ENCODE data around the gene FIGN. TPM values are rescaled to one million over a fixed set of nuclear protein-coding genes. Genes with fewer than 3 reads are reported as not detected.

Gene FIGN
- total and polyA plus RNA-seq, 2 of the 13 experiments (the other 11 are each of a cell fraction or from before 2014, with no cell fraction given), result 6.6 to 6.7 TPM

- in situ Hi-C loops (cut with HindIII; ENCODE audit: extremely low pct_ligation_motif_present, low pct_unique_long_range_greater_than_20kb), result no loop called here
- CTCF ChIA-PET (ENCODE audit: low intra/inter-chr PET ratio, low total read pairs), result no interaction called here
- intact Hi-C loops (cut with micrococcal nuclease; ENCODE audit: unreplicated experiment), result no loop called here
- Histone ChIP-seq H3K4me2 (ENCODE audit: low read depth, low read length) (no peak overlapping the region), H3K79me2 (ENCODE audit: insufficient read depth, low read length) (no peaks in the 10 kb centered on the region), H3K36me3 (replicated peaks in 1 of 2; ENCODE audit: control insufficient read depth in 1 of 2, insufficient read depth in 2 of 2, low read length in 2 of 2) (peaks cover 3% of the 10 kb centered on the region in 2 experiments; a peak in 2 of 5 replicates), H3K27me3 (ENCODE audit: control insufficient read depth in 1 of 2, insufficient read depth in 2 of 2, low read length in 2 of 2) (no peaks in the 10 kb centered on the region), H3K9ac (ENCODE audit: insufficient read depth, low read depth, low read length) (no peak overlapping the region), H3K9me3 (ENCODE audit: low read length) (no peaks in the 10 kb centered on the region), H3K4me1 (ENCODE audit: insufficient read depth, low read length) (no peaks in the 10 kb centered on the region), H4K20me1 (ENCODE audit: insufficient read depth, low read length) (no peaks in the 10 kb centered on the region), H2AFZ (ENCODE audit: low read length) (no peak overlapping the region), H3K4me3 (replicated peaks in 1 of 3; ENCODE audit: insufficient read depth in 1 of 3, low read depth in 2 of 3, low read length in 3 of 3) (no peak overlapping the region), H3K27ac (ENCODE audit: extremely low read length, insufficient read depth, low read length) (no peak overlapping the region)
- FAIRE-seq (no peak), ATAC-seq (no peak), DNase-seq (ENCODE audit: low spot score) (no peak)
- BruUV-seq (replicated peaks), result no TSS peak
- 88% methylated on average over 4 of the region's 4 CpGs for WGBS (ENCODE audit: low lambda C conversion rate)
- POLR2A ChIA-PET, result no interaction called here
- TF ChIP-seq SMARCE1 (IDR thresholded peaks at IDR 0.05; ENCODE audit: borderline replicate concordance) (no peak), ZNF556 (CRISPR knock-in tag; IDR thresholded peaks at IDR 0.05; ENCODE audit: borderline replicate concordance) (no peak), GABPA (IDR thresholded peaks at IDR 0.05; ENCODE audit: low read depth, low read length) (no peak), GABPA (CRISPR knock-in tag; IDR thresholded peaks at IDR 0.05; ENCODE audit: low read depth) (no peak), ZBTB43 (CRISPR knock-in tag; conservative IDR thresholded peaks at IDR 0.05) (no peak), ZNF337 (CRISPR knock-in tag; IDR thresholded peaks at IDR 0.05; ENCODE audit: borderline replicate concordance, low read depth) (no peak)
Observed at GRCh38 chr2:163604941-163605555, 130.8 kb downstream of the FIGN start.

GRCh38 chr2:163602196-163602595 is 133.6 kb downstream of the FIGN start:
- H3K9me3 ChIP-seq (ENCODE audit: low read length), result no peaks in the 10 kb centered on the region
- H3K27ac ChIP-seq (ENCODE audit: extremely low read length, insufficient read depth, low read length), result no peak overlapping the region
- ATAC-seq, result no peak
- no peak overlapping the region for H3K4me3 ChIP-seq (replicated peaks in 1 of 3; ENCODE audit: insufficient read depth in 1 of 3, low read depth in 2 of 3, low read length in 3 of 3)
- POLR2A ChIA-PET, result no interaction called here
- DNase-seq (ENCODE audit: low spot score), result no peak
- no peak for FAIRE-seq
- CTCF ChIA-PET (ENCODE audit: low intra/inter-chr PET ratio, low total read pairs), result no interaction called here
- H2AFZ ChIP-seq (ENCODE audit: low read length), result no peak overlapping the region
- H4K20me1 ChIP-seq (ENCODE audit: insufficient read depth, low read length), result no peaks in the 10 kb centered on the region
- TF ChIP-seq ZFP37 (CRISPR knock-in tag; IDR thresholded peaks at IDR 0.05; ENCODE audit: borderline replicate concordance) (no peak), ZNF562 (CRISPR knock-in tag; IDR thresholded peaks at IDR 0.05; ENCODE audit: borderline replicate concordance) (no peak), DMTF1 (CRISPR knock-in tag; IDR thresholded peaks at IDR 0.05) (no peak)
- in situ Hi-C loops (cut with HindIII; ENCODE audit: extremely low pct_ligation_motif_present, low pct_unique_long_range_greater_than_20kb), result no loop called here
- 70% methylated on average over 3 of the region's 3 CpGs for WGBS (ENCODE audit: low lambda C conversion rate)
- H3K4me2 ChIP-seq (ENCODE audit: low read depth, low read length), result no peak overlapping the region
- no peaks in the 10 kb centered on the region for H3K36me3 ChIP-seq (replicated peaks in 1 of 2; ENCODE audit: control insufficient read depth in 1 of 2, insufficient read depth in 2 of 2, low read length in 2 of 2)
- no TSS peak for BruUV-seq (replicated peaks)
- intact Hi-C loops (cut with micrococcal nuclease; ENCODE audit: unreplicated experiment), result no loop called here
- no peak overlapping the region for H3K9ac ChIP-seq (ENCODE audit: insufficient read depth, low read depth, low read length)
- no peaks in the 10 kb centered on the region for H3K79me2 ChIP-seq (ENCODE audit: insufficient read depth, low read length)
- H3K4me1 ChIP-seq (ENCODE audit: insufficient read depth, low read length), result no peaks in the 10 kb centered on the region
- no peaks in the 10 kb centered on the region for H3K27me3 ChIP-seq (ENCODE audit: control insufficient read depth in 1 of 2, insufficient read depth in 2 of 2, low read length in 2 of 2)

Measured in HepG2 (cell line).